OCI-LY7 (cell line): ENCODE measurements around the gene ZNF281.

Source experiments
- CTCF ChIP-seq: fragments of 200-600 bp; sonication (generic); conservative IDR thresholded peaks from 2 replicates; pipeline ENCODE4 v1.5.1; 2014; ENCODE audit warnings: mild to moderate bottlenecking, antibody characterized with exemption, low read length, moderate library complexity, mixed read lengths
- EZH2phosphoT487 ChIP-seq: fragments of 200-600 bp; sonication (generic); IDR thresholded peaks from 2 replicates; pipeline ENCODE4 v1.6.1; 2018; ENCODE audit warnings: low read depth, borderline replicate concordance, mild to moderate bottlenecking, mixed run types, antibody characterized with exemption, low read length, moderate library complexity, mixed read lengths

- TF ChIP-seq CTCF (no peak), EZH2phosphoT487 (no peak)
Observed at GRCh38 chr1:200448034-200448762, 38.4 kb upstream of the ZNF281 start.
